Prostate gland (tissue), 2 donors: ENCODE results near the gene SLC27A6. TPM values are rescaled to one million over a fixed set of nuclear protein-coding genes. Genes with fewer than 3 reads are reported as not detected.

Source experiments
- DNase-seq: peaks from one replicate; pipeline ENCODE4 v3.0.0-alpha.2; 2019; ENCODE audit warnings: low spot score
- H3K27ac ChIP-seq, 2 donors: fragments of 200-600 bp; sonication (generic); 2 replicates each; pipeline ENCODE4 v1.5.1; 2017 to 2019
- H3K27me3 ChIP-seq: fragments of 200-600 bp; sonication (generic); replicated peaks from 2 replicates; pipeline ENCODE4 v1.5.1; 2019; ENCODE audit not compliant: insufficient read depth
- H3K36me3 ChIP-seq, 2 donors: fragments of 200-600 bp; sonication (generic); 1 replicate in 1 of 2; 2 replicates in 1 of 2; pipeline versions ENCODE4 v1.5.1 to v1.8.1; 2017 to 2019
- H3K4me1 ChIP-seq: fragments of 200-600 bp; sonication (generic); replicated peaks from 2 replicates; pipeline ENCODE4 v1.5.1; 2019
- H3K4me3 ChIP-seq, 2 donors: fragments of 200-600 bp; sonication (generic); 2 replicates each; pipeline ENCODE4 v1.5.1; 2017 to 2019
- H3K9me3 ChIP-seq: fragments of 200-600 bp; sonication (generic); 2 replicates; pipeline ENCODE4 v1.5.1; 2017
- CTCF ChIP-seq, 4 experiments: fragments of 200-600 bp in 2 of 4; fragments of 450-650 bp in 2 of 4; sonication (generic) in 2 of 4; IDR thresholded peaks; 1 replicate in 3 of 4; 2 replicates in 1 of 4; pipeline ENCODE4 v1.5.1; 2016 to 2019; ENCODE audit warnings: antibody characterized with exemption in 4 of 4, mild to moderate bottlenecking in 2 of 4, moderate library complexity in 2 of 4
- POLR2A ChIP-seq: fragments of 450-650 bp; IDR thresholded peaks from one replicate; pipeline ENCODE4 v1.6.1; 2016; ENCODE audit warnings: antibody characterized with exemption, mild to moderate bottlenecking
- POLR2AphosphoS5 ChIP-seq: sonication (generic); formaldehyde crosslinking; IDR thresholded peaks from one replicate; pipeline ENCODE4 v1.6.1; 2017; ENCODE audit warnings: antibody characterized with exemption
- WGBS: methylation state at CpG from one replicate; pipeline ENCODE4 v1.1.5; 2018; 5-methylcytosine and 5-hydroxymethylcytosine counted together
- intact Hi-C: fragments of 100-400 bp; cut with DNase I; formaldehyde crosslinking; loops from one replicate; pipeline ENCODE4 v1.14.2; 2022
- total RNA-seq, 2 donors: library from RNA; depleted of rRNA; stranded (reverse); fragments of >200 nt; gene quantifications; one replicate each; pipeline ENCODE4 v1.1.0, GENCODE V29; 2016

Gene SLC27A6
- total RNA-seq, 2 donors from 2014 or later, result 1.1 to 25.3 TPM

GRCh38 chr5:129067745-129068144, 102.5 kb downstream of the SLC27A6 start:
- no peaks in the 10 kb centered on the region for H3K27me3 ChIP-seq
- H3K27ac ChIP-seq, result no peak overlapping the region
- TF ChIP-seq CTCF (IDR thresholded peaks at IDR 0.05) (no peak), POLR2A (no peak), POLR2AphosphoS5 (no peak)
- DNase-seq, result no peak
- H3K4me3 ChIP-seq, result no peak overlapping the region
- H3K4me1 ChIP-seq, result no peaks in the 10 kb centered on the region
- no peaks in the 10 kb centered on the region for H3K36me3 ChIP-seq
- H3K9me3 ChIP-seq, result no peaks in the 10 kb centered on the region
- intact Hi-C loops, result no loop called here

- Histone ChIP-seq H3K27ac (no peak overlapping the region), H3K4me1 (no peaks in the 10 kb centered on the region), H3K9me3 (no peaks in the 10 kb centered on the region), H3K27me3 (no peaks in the 10 kb centered on the region), H3K36me3 (no peaks in the 10 kb centered on the region), H3K4me3 (no peak overlapping the region)
- intact Hi-C loops, result no loop called here
- 92% methylated on average over 2 of the region's 2 CpGs for WGBS
- no peak for DNase-seq
- TF ChIP-seq POLR2A (no peak), CTCF (IDR thresholded peaks at IDR 0.05) (no peak), POLR2AphosphoS5 (no peak)
Measured at GRCh38 chr5:129069292-129069691, 104.0 kb downstream of the SLC27A6 start.

- Histone ChIP-seq H3K4me3 (no peak overlapping the region), H3K9me3 (no peaks in the 10 kb centered on the region), H3K4me1 (no peaks in the 10 kb centered on the region), H3K27ac (no peak overlapping the region), H3K27me3 (no peaks in the 10 kb centered on the region), H3K36me3 (no peaks in the 10 kb centered on the region)
- DNase-seq, result no peak
- TF ChIP-seq CTCF (IDR thresholded peaks at IDR 0.05) (no peak), POLR2AphosphoS5 (no peak), POLR2A (no peak)
- intact Hi-C loops, result no loop called here
- WGBS, result 80% methylated on average over 3 of the region's 3 CpGs
Measured at GRCh38 chr5:129073111-129073510, 107.8 kb downstream of the SLC27A6 start.

GRCh38 chr5:129074903-129075302, 109.6 kb downstream of the SLC27A6 start:
- no peak for DNase-seq

More at GRCh38 chr5:129074903-129075302, 109.6 kb downstream of the SLC27A6 start:
- Histone ChIP-seq H3K4me3 (no peak overlapping the region), H3K4me1 (no peaks in the 10 kb centered on the region), H3K36me3 (no peaks in the 10 kb centered on the region), H3K9me3 (no peaks in the 10 kb centered on the region), H3K27me3 (no peaks in the 10 kb centered on the region), H3K27ac (no peak overlapping the region)
- TF ChIP-seq CTCF (IDR thresholded peaks at IDR 0.05), result no peak
- 64% methylated on average over 4 of the region's 4 CpGs for WGBS
- intact Hi-C loops, result no loop called here
